Endothelial cell of umbilical vein (primary cell): Measurements from ENCODE around the gene OR10K1. TPM values are rescaled to one million over a fixed set of nuclear protein-coding genes. Genes with fewer than 3 reads are reported as not detected.

Experiments used
- BruUV-seq: library from RNA; stranded (reverse); fragments of 400-500 nt; replicated peaks from 2 replicates; lab custom pipeline; 2021; lab: Mats Ljungman, UMichigan
- CTCF ChIA-PET: fragments of 300-600, 350-600 bp; sonication (Branson Sonifier 250); formaldehyde crosslinking; loops from one replicate; lab custom pipeline; 2021; ENCODE audit warnings: antibody characterized with exemption, inconsistent platforms; lab: Charles Lee
- POLR2A ChIA-PET: fragments of 300-600, 350-600 bp; sonication (Branson Sonifier 250); formaldehyde crosslinking; loops from one replicate; lab custom pipeline; 2021; ENCODE audit warnings: antibody characterized with exemption, inconsistent platforms; lab: Charles Lee
- DNase-seq: peaks from one replicate; pipeline ENCODE4 v3.0.0-alpha.2; 2011; ENCODE audit warnings: low read depth, low spot score
- FAIRE-seq: peaks from 2 replicates; lab custom pipeline; 2011; peaks lifted over from hg19 to GRCh38; lab: Jason Lieb, UNC
- H2AFZ ChIP-seq: 2 replicates; pipeline ENCODE4 v1.6.0; 2012; ENCODE audit warnings: low read depth, low read length, control low read depth, inconsistent platforms
- H3K27ac ChIP-seq: 2 replicates; pipeline ENCODE4 v1.5.1; 2011; ENCODE audit warnings: low read depth, mild to moderate bottlenecking, control low read depth, low read length, moderate library complexity; ENCODE audit not compliant: insufficient read depth
- H3K27me3 ChIP-seq, 2 experiments: 2 replicates each; pipeline versions ENCODE4 v1.6.0 to v1.6.1; 2011; ENCODE audit warnings: low read length in 2 of 2, mixed read lengths in 1 of 2; ENCODE audit not compliant: control insufficient read depth in 2 of 2, insufficient read depth in 2 of 2
- H3K36me3 ChIP-seq, 2 experiments: 2 replicates in 1 of 2; 3 replicates in 1 of 2; pipeline ENCODE4 v1.5.1; 2011; ENCODE audit warnings: low read length in 2 of 2, mild to moderate bottlenecking in 1 of 2, moderate library complexity in 1 of 2; ENCODE audit not compliant: control insufficient read depth in 2 of 2, insufficient read depth in 2 of 2; ENCODE audit errors: extremely low read depth in 1 of 2
- H3K4me1 ChIP-seq: 3 replicates; pipeline ENCODE4 v1.5.1; 2011; ENCODE audit warnings: mild to moderate bottlenecking, low read length; ENCODE audit not compliant: control insufficient read depth, insufficient read depth; ENCODE audit errors: extremely low read depth
- H3K4me2 ChIP-seq: 2 replicates; pipeline ENCODE4 v1.6.1; 2011; ENCODE audit warnings: low read length, control low read depth, mixed read lengths; ENCODE audit not compliant: insufficient read depth
- H3K4me3 ChIP-seq, 3 experiments: fragments of 200-600 bp in 1 of 3; sonication (generic), shearing (Covaris generic) in 1 of 3; replicated peaks in 1 of 3; 2 replicates each; pipeline ENCODE4 v1.5.1; 2011 to 2016; ENCODE audit warnings: control low read depth in 3 of 3, low read length in 3 of 3, mild to moderate bottlenecking in 2 of 3, inconsistent platforms in 1 of 3, low read depth in 1 of 3, moderate library complexity in 1 of 3; ENCODE audit not compliant: insufficient read depth in 1 of 3
- H3K79me2 ChIP-seq: 2 replicates; pipeline ENCODE4 v1.6.0; 2012; ENCODE audit warnings: low read length, inconsistent platforms; ENCODE audit not compliant: control insufficient read depth, insufficient read depth
- H3K9ac ChIP-seq: replicated peaks from 2 replicates; pipeline ENCODE3; 2011; ENCODE audit warnings: low read length, control low read depth; ENCODE audit not compliant: insufficient read depth; ENCODE audit errors: extremely low read depth
- H3K9me1 ChIP-seq: replicated peaks from 3 replicates; pipeline ENCODE4 v1.6.0; 2011; ENCODE audit warnings: mild to moderate bottlenecking, low read length; ENCODE audit not compliant: control insufficient read depth, insufficient read depth; ENCODE audit errors: extremely low read depth
- H3K9me3 ChIP-seq: replicated peaks from 2 replicates; pipeline ENCODE4 v1.5.1; 2012; ENCODE audit warnings: low read length, inconsistent platforms; ENCODE audit not compliant: control insufficient read depth, insufficient read depth
- H4K20me1 ChIP-seq: replicated peaks from 2 replicates; pipeline ENCODE3; 2011; ENCODE audit warnings: mild to moderate bottlenecking, low read length; ENCODE audit not compliant: control insufficient read depth, insufficient read depth; ENCODE audit errors: extremely low read depth
- CTCF ChIP-seq, 2 donors: IDR thresholded peaks; 1 replicate in 1 of 2; 2 replicates in 1 of 2; pipeline ENCODE4 v1.5.1; 2011; ENCODE audit warnings: low read length in 2 of 2, mild to moderate bottlenecking in 2 of 2, moderate library complexity in 2 of 2, control low read depth in 1 of 2, inconsistent platforms in 1 of 2, low read depth in 1 of 2; ENCODE audit not compliant: insufficient read depth in 1 of 2; ENCODE audit errors: extremely low read depth in 1 of 2
- EZH2 ChIP-seq: IDR thresholded peaks from 2 replicates; pipeline ENCODE4 v1.6.1; 2012; ENCODE audit warnings: borderline replicate concordance, low read depth, mild to moderate bottlenecking, moderate library complexity, low read length, inconsistent platforms; ENCODE audit not compliant: severe bottlenecking
- FOS ChIP-seq: IDR thresholded peaks from 2 replicates; pipeline ENCODE4 v1.6.1; 2011; ENCODE audit warnings: mild to moderate bottlenecking, low read length, moderate library complexity, borderline replicate concordance; ENCODE audit not compliant: insufficient read depth
- GATA2 ChIP-seq: IDR thresholded peaks from 2 replicates; pipeline ENCODE4 v1.7.0; 2011; ENCODE audit warnings: low read depth, mild to moderate bottlenecking, moderate library complexity, mixed read lengths, low read length; ENCODE audit not compliant: insufficient read length, insufficient read depth
- JUN ChIP-seq: IDR thresholded peaks from 2 replicates; pipeline ENCODE4 v1.6.1; 2011; ENCODE audit warnings: borderline replicate concordance, low read depth; ENCODE audit not compliant: insufficient read length, insufficient read depth
- MAX ChIP-seq: IDR thresholded peaks from 2 replicates; pipeline ENCODE4 v1.6.1; 2011; ENCODE audit not compliant: insufficient read depth, insufficient read length
- MYC ChIP-seq: IDR thresholded peaks from one replicate; pipeline ENCODE4 v1.6.1; 2011; ENCODE audit warnings: mild to moderate bottlenecking, low read depth, low read length
- POLR2A ChIP-seq: IDR thresholded peaks from 2 replicates; pipeline ENCODE4 v1.6.1; 2012; ENCODE audit warnings: low read depth, mild to moderate bottlenecking, control low read depth, low read length
- POLR2AphosphoS5 ChIP-seq: IDR thresholded peaks from 2 replicates; pipeline ENCODE4 v1.6.1; 2012; ENCODE audit warnings: low read depth, mild to moderate bottlenecking, control low read depth, low read length, moderate library complexity; ENCODE audit not compliant: insufficient read depth
- dilution Hi-C: fragments of 300-500 bp; cut with MboI; formaldehyde crosslinking; loops from one replicate; pipeline ENCODE4 v1.15.0; 2019; ENCODE audit warnings: low sequenced_read_pairs; ENCODE audit not compliant: extremely low pct_ligation_motif_present
- intact Hi-C: fragments of 100-400 bp; cut with micrococcal nuclease; formaldehyde crosslinking; loops from one replicate; pipeline ENCODE4 v1.10.0; 2022
- polyA plus RNA-seq, 4 experiments: library from polyadenylated mRNA; depleted of rRNA in 3 of 4; stranded (reverse) in 3 of 4; unstranded in 1 of 4; fragments of >200 nt; gene quantifications; 2 replicates each; pipeline versions ENCODE4 v1.2.1 to v1.2.3, GENCODE V29; 2011 to 2012; ENCODE audit warnings: missing spikeins in 1 of 4
- total RNA-seq: library from RNA; stranded (reverse); gene quantifications from 2 replicates; pipeline ENCODE4 v1.2.3, GENCODE V29; 2021

Gene OR10K1
- total and polyA plus RNA-seq, 2 donors (not counting 3 experiments of a cell fraction or from before 2014, with no cell fraction given): not detected

- Histone ChIP-seq H4K20me1 (no peaks in the 10 kb centered on the region), H3K9ac (no peak overlapping the region), H3K4me2 (no peak overlapping the region), H3K4me3 (no peak overlapping the region), H3K9me3 (no peaks in the 10 kb centered on the region), H2AFZ (no peak overlapping the region), H3K4me1 (no peaks in the 10 kb centered on the region), H3K27me3 (no peaks in the 10 kb centered on the region), H3K36me3 (no peaks in the 10 kb centered on the region), H3K79me2 (no peaks in the 10 kb centered on the region), H3K9me1 (no peaks in the 10 kb centered on the region), H3K27ac (no peak overlapping the region)
- no peak for FAIRE-seq
- intact Hi-C loops: no loop called here
- dilution Hi-C loops: no loop called here
- ChIA-PET POLR2A (no interaction called here), CTCF (no interaction called here)
- BruUV-seq: no TSS peak
- DNase-seq: no peak
- TF ChIP-seq MAX: no peak
- no peak for TF ChIP-seq POLR2A
- TF ChIP-seq POLR2AphosphoS5: no peak
- TF ChIP-seq GATA2: no peak
- TF ChIP-seq EZH2: no peak
- no peak for TF ChIP-seq CTCF (IDR thresholded peaks at IDR 0.05; ENCODE audit: extremely low read depth in 1 of 2, insufficient read depth in 1 of 2, low read depth in 1 of 2, low read length in 2 of 2)
- no peak for TF ChIP-seq MYC
- TF ChIP-seq JUN: no peak
- TF ChIP-seq FOS: no peak
Observed at GRCh38 chr1:158458263-158458662, 3.4 kb upstream of the OR10K1 start.
